ENCODE data around the gene INVS. TPM values are rescaled to one million over a fixed set of nuclear protein-coding genes. Genes with fewer than 3 reads are reported as not detected.

INVS gene
- total RNA-seq, 1 experiment from 2014 or later, result 15.6 TPM

DNA sequence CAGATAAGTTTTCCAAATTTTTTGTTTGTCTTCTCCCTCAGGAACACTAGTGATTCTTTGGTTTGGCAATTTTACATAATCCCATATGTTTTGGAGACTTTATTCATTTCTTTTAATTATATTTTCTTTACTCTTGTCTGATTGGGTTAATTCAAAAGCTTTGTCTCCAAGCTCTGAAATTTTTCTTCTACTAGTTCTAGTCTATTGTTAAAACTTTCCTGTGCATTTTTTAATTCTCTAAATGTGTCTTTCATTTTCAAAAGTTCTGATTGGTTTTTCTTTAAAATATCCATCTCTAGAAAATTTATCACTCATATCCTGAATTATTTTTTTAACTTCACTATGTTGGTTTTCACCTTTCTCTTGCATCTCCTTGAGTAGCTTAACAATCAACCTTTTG lies 92.2 kb downstream of the INVS start:
- Histone ChIP-seq H3K9me3 (peaks cover 10% of the 10 kb centered on the region; the same call in 1 of the 2 replicates), H3K36me3 (ENCODE audit: control insufficient read depth, insufficient read depth, low read length) (no peaks in the 10 kb centered on the region; the same call in 1 of the 2 replicates), H3K4me1 (no peaks in the 10 kb centered on the region), H3K4me3 (ENCODE audit: low read depth, low read length) (no peak overlapping the region), H3K27me3 (replicated peaks; ENCODE audit: control insufficient read depth, insufficient read depth, low read length) (no peaks in the 10 kb centered on the region)
- POLR2A ChIA-PET, result no interaction called here
- no peaks in the 10 kb centered on the region for H3K36me3 Mint-ChIP-seq (ENCODE audit: insufficient read depth, unreplicated experiment)
- CTCF ChIA-PET, result no interaction called here
- BruUV-seq (replicated peaks), result no TSS peak
- no peaks in the 10 kb centered on the region for H3K4me1 Mint-ChIP-seq (ENCODE audit: low read depth, unreplicated experiment)
- DNase-seq, result no peak
- intact Hi-C loops (cut with micrococcal nuclease; ENCODE audit: unreplicated experiment), result no loop called here
- TF ChIP-seq, protein P1, sequence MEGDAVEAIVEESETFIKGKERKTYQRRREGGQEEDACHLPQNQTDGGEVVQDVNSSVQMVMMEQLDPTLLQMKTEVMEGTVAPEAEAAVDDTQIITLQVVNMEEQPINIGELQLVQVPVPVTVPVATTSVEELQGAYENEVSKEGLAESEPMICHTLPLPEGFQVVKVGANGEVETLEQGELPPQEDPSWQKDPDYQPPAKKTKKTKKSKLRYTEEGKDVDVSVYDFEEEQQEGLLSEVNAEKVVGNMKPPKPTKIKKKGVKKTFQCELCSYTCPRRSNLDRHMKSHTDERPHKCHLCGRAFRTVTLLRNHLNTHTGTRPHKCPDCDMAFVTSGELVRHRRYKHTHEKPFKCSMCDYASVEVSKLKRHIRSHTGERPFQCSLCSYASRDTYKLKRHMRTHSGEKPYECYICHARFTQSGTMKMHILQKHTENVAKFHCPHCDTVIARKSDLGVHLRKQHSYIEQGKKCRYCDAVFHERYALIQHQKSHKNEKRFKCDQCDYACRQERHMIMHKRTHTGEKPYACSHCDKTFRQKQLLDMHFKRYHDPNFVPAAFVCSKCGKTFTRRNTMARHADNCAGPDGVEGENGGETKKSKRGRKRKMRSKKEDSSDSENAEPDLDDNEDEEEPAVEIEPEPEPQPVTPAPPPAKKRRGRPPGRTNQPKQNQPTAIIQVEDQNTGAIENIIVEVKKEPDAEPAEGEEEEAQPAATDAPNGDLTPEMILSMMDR (IDR thresholded peaks at IDR 0.05; ENCODE audit: insufficient read depth in 1 of 2, low read depth in 1 of 2, low read length in 1 of 2, severe bottlenecking in 1 of 2, unreplicated experiment in 1 of 2), result no peak
- H3K9me3 Mint-ChIP-seq (ENCODE audit: unreplicated experiment), result peaks cover 35% of the 10 kb centered on the region
- no peak overlapping the region for H3K4me3 Mint-ChIP-seq (ENCODE audit: unreplicated experiment)
- no peak overlapping the region for H3K27ac Mint-ChIP-seq (ENCODE audit: unreplicated experiment)
- no peaks in the 10 kb centered on the region for H3K27me3 Mint-ChIP-seq (ENCODE audit: insufficient read depth, unreplicated experiment)

DNA sequence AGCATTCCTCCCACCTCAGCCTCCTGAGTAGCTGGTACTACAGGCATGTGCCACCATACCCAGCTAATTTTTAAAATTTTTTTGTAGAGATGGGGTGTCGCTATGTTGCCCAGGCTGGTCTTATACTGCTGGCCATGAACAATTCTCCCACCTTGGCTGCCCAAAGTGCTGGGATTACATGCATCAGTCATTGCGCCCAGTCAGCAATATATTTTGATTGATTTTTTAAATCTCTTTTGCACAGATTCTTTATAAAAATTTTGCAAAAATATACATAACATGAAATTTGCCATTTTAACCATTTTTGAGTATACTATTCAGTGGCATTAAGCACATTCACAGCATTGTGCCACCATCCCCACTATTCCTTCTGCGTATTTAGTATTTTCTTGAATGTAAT lies 94.0 kb downstream of the INVS start:
- TF ChIP-seq, protein P1 (IDR thresholded peaks at IDR 0.05; ENCODE audit: insufficient read depth in 1 of 2, low read depth in 1 of 2, low read length in 1 of 2, severe bottlenecking in 1 of 2, unreplicated experiment in 1 of 2), result no peak

DNA sequence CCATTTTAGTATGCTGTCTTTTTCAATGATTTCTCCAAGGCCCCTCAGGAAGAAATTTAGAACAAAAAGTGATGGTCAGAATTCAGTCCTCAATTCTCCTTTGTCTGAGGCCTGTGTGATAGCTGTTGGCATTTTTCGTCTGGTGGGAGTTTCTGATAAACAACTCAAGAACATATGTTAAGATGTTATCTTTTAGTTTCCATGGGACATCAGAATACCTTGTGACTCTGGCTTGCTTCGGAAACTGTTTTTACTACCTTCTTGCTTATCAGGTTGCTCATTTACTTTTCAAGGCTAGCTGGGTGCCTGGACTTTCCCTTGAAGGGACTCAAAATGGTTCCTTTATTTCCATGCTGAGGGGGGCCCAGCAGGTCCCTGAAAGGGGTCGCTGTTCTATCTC lies 97.2 kb downstream of the INVS start:
- Histone ChIP-seq H3K36me3 (ENCODE audit: control insufficient read depth, insufficient read depth, low read length) (no peaks in the 10 kb centered on the region; the same call in 1 of the 2 replicates), H3K4me1 (no peaks in the 10 kb centered on the region), H3K4me3 (ENCODE audit: low read depth, low read length) (no peak overlapping the region), H3K9me3 (no peaks in the 10 kb centered on the region; the same call in 1 of the 2 replicates), H3K27me3 (replicated peaks; ENCODE audit: control insufficient read depth, insufficient read depth, low read length) (no peaks in the 10 kb centered on the region)
- BruUV-seq (replicated peaks), result no TSS peak
- TF ChIP-seq, protein P1 (IDR thresholded peaks at IDR 0.05; ENCODE audit: insufficient read depth in 1 of 2, low read depth in 1 of 2, low read length in 1 of 2, severe bottlenecking in 1 of 2, unreplicated experiment in 1 of 2), result no peak
- H3K36me3 Mint-ChIP-seq (ENCODE audit: insufficient read depth, unreplicated experiment), result no peaks in the 10 kb centered on the region
- H3K9me3 Mint-ChIP-seq (ENCODE audit: unreplicated experiment), result peaks cover 19% of the 10 kb centered on the region
- no peaks in the 10 kb centered on the region for H3K4me1 Mint-ChIP-seq (ENCODE audit: low read depth, unreplicated experiment)
- ChIA-PET CTCF (no interaction called here), POLR2A (no interaction called here)
- no peaks in the 10 kb centered on the region for H3K27me3 Mint-ChIP-seq (ENCODE audit: insufficient read depth, unreplicated experiment)
- H3K4me3 Mint-ChIP-seq (ENCODE audit: unreplicated experiment), result no peak overlapping the region
- no peak overlapping the region for H3K27ac Mint-ChIP-seq (ENCODE audit: unreplicated experiment)
- intact Hi-C loops (cut with micrococcal nuclease; ENCODE audit: unreplicated experiment), result no loop called here
- no peak for DNase-seq

More for the DNA sequence above, 94.0 kb downstream of the INVS start:
- Histone ChIP-seq H3K4me3 (ENCODE audit: low read depth, low read length) (no peak overlapping the region), H3K36me3 (ENCODE audit: control insufficient read depth, insufficient read depth, low read length) (no peaks in the 10 kb centered on the region; the same call in 1 of the 2 replicates), H3K27me3 (replicated peaks; ENCODE audit: control insufficient read depth, insufficient read depth, low read length) (no peaks in the 10 kb centered on the region), H3K4me1 (no peaks in the 10 kb centered on the region), H3K9me3 (0 out of 2 replicates have a peak, but pooled peaks cover 6% of the 10 kb centered on the region)
- intact Hi-C loops (cut with micrococcal nuclease; ENCODE audit: unreplicated experiment), result no loop called here
- Mint-ChIP-seq H3K27ac (ENCODE audit: unreplicated experiment) (no peak overlapping the region), H3K9me3 (ENCODE audit: unreplicated experiment) (peaks cover 35% of the 10 kb centered on the region), H3K36me3 (ENCODE audit: insufficient read depth, unreplicated experiment) (no peaks in the 10 kb centered on the region), H3K4me3 (ENCODE audit: unreplicated experiment) (no peak overlapping the region), H3K4me1 (ENCODE audit: low read depth, unreplicated experiment) (no peaks in the 10 kb centered on the region), H3K27me3 (ENCODE audit: insufficient read depth, unreplicated experiment) (no peaks in the 10 kb centered on the region)
- POLR2A ChIA-PET, result no interaction called here
- no TSS peak for BruUV-seq (replicated peaks)
- CTCF ChIA-PET, result no interaction called here
- no peak for DNase-seq

Data from Caco-2 (cell line).